Measurements from ENCODE around the gene KRT82. TPM values are rescaled to one million over a fixed set of nuclear protein-coding genes. Genes with fewer than 3 reads are reported as not detected.

The KRT82 gene
- total and polyA plus RNA-seq, 4 donors = not detected

DNA sequence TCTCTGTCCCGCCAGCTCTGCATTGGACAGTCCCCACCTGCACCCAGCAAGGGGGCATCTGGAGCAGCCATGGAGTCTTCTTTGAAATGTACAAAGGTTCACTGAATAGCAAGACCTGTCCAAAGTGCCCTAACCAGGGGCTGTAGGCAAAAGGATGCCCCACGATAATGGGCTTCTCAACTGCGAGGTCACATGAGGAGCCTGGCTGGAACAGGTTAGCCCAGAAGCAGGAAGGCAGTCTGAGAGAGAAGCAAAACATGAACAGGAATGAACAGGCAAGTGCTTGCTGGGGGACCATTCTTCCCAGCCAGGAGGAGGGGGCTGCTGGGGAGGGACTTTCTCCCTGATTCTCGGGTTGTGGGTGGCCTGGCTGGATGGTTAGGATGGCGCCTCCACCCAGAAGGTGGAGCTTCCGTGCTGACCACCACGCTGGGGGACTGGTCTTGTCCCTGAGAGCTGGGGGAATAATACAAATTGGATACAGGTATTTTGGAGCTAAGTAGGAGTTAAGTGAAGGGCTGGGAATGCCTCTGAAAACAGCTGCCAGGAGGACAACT, 46.0 kb downstream of the KRT82 start:
- ATAC-seq (ENCODE audit: insufficient read depth, low FRiP score) = no peak

DNA sequence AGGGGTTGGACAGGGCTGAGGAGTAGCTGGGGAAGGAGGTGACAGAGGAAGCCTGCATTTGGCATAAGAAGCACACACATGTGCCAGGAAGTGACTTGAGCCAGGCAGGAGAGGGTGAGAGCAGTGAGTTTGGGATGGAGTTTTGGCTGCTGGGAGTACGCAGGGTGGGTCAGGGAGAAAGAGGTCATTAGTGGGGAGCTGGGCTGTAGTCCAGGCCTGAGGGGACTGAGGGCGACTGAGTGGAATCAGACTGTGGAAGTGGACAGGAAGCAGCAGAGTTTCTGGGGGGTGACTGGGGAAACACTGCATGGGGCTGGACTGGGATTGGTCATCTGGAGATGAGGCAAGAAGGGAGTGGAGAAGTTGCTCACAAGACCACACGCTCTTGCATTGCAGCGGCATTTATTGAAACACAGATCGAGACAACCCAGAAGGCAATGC, 46.5 kb downstream of the KRT82 start:
- DNase-seq = peak; percentile 68 to 87 (median 74)
- TF ChIP-seq, protein P1, sequence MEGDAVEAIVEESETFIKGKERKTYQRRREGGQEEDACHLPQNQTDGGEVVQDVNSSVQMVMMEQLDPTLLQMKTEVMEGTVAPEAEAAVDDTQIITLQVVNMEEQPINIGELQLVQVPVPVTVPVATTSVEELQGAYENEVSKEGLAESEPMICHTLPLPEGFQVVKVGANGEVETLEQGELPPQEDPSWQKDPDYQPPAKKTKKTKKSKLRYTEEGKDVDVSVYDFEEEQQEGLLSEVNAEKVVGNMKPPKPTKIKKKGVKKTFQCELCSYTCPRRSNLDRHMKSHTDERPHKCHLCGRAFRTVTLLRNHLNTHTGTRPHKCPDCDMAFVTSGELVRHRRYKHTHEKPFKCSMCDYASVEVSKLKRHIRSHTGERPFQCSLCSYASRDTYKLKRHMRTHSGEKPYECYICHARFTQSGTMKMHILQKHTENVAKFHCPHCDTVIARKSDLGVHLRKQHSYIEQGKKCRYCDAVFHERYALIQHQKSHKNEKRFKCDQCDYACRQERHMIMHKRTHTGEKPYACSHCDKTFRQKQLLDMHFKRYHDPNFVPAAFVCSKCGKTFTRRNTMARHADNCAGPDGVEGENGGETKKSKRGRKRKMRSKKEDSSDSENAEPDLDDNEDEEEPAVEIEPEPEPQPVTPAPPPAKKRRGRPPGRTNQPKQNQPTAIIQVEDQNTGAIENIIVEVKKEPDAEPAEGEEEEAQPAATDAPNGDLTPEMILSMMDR (IDR thresholded peaks at IDR 0.05; ENCODE audit: control extremely low read depth, extremely low read depth) = no peak
- 61 to 70% methylated on average over 5 of the region's 5 CpGs for WGBS, 2 donors
- peaks cover 0 to 3% (median 2%) of the 10 kb centered on the region in 3 donors for H3K27me3 ChIP-seq (ENCODE audit: control insufficient read depth in 3 of 3, insufficient read depth in 3 of 3, low read length in 2 of 3)
- no peak overlapping the region for H3K27ac ChIP-seq (ENCODE audit: low read depth in 1 of 2, low read length in 1 of 2)
- no peak overlapping the region for H3K9ac ChIP-seq (ENCODE audit: insufficient read depth in 1 of 2, low read length in 2 of 2)
- no peaks in the 10 kb centered on the region for H3K36me3 ChIP-seq (ENCODE audit: control insufficient read depth in 4 of 4, insufficient read depth in 4 of 4, low read length in 4 of 4)
- no peak overlapping the region for H3K4me3 ChIP-seq
- H3K9me3 ChIP-seq (ENCODE audit: control insufficient read depth in 4 of 4, insufficient read depth in 3 of 4, low read length in 3 of 4) = no peaks in the 10 kb centered on the region
- peaks cover 0 to 16% (median 0%) of the 10 kb centered on the region in 5 donors for H3K4me1 ChIP-seq (ENCODE audit: control insufficient read depth in 5 of 5, insufficient read depth in 5 of 5, low read length in 5 of 5)
- no peak for ATAC-seq (ENCODE audit: insufficient read depth, low FRiP score)

More for the DNA sequence above, 46.0 kb downstream of the KRT82 start:
- Histone ChIP-seq H3K4me3 (no peak overlapping the region), H3K36me3 (ENCODE audit: control insufficient read depth in 4 of 4, insufficient read depth in 4 of 4, low read length in 4 of 4) (no peaks in the 10 kb centered on the region), H3K9me3 (ENCODE audit: control insufficient read depth in 4 of 4, insufficient read depth in 3 of 4, low read length in 3 of 4) (no peaks in the 10 kb centered on the region), H3K9ac (ENCODE audit: insufficient read depth in 1 of 2, low read length in 2 of 2) (no peak overlapping the region), H3K27me3 (ENCODE audit: control insufficient read depth in 3 of 3, insufficient read depth in 3 of 3, low read length in 2 of 3) (peaks cover 0 to 3% (median 2%) of the 10 kb centered on the region in 3 donors), H3K4me1 (ENCODE audit: control insufficient read depth in 5 of 5, insufficient read depth in 5 of 5, low read length in 5 of 5) (peaks cover 0 to 16% (median 0%) of the 10 kb centered on the region in 5 donors), H3K27ac (ENCODE audit: low read depth in 1 of 2, low read length in 1 of 2) (no peak overlapping the region)
- TF ChIP-seq, protein P1 (IDR thresholded peaks at IDR 0.05; ENCODE audit: control extremely low read depth, extremely low read depth) = no peak
- no peak for DNase-seq
- WGBS, 2 donors = 81 to 83% methylated on average over 7 of the region's 7 CpGs

DNA sequence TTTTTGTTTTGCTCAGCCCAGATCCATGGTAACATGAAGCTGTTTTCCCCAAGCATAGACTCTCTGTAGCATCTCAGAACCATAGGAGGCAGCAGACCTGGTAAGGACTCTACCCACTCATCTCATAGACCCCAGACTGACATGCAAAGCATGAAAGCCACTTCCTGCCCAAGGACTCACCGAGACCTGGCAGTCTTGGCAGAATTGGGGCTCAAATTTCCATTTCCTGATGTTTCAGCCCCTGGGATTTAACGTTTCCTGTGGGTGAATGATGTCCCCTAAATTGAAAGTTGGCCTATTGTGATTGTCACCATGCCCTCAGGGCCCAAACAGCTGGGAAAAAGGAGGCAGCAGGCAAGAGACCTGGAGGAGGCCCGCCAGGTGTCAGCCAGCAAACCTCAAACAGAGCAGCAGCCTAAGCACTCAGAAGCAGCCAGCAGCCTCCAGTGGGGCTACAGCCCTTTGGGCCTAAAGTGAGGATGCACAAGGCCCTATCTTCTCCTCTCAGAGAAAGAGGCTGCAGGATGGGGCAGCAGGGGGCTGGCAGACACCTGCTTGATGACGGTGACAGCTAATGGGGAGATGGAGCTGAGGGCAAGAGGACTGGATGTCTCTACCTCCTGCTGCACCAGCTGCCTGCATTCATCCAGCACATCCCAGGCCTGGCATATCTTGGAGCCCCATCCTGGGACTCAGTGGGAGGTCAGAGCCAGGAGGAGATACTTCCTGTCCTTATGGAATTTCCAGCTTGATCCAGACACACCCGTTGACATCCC, 47.4 kb downstream of the KRT82 start:
- Histone ChIP-seq H3K9me3 (ENCODE audit: control insufficient read depth in 4 of 4, insufficient read depth in 3 of 4, low read length in 3 of 4) (no peaks in the 10 kb centered on the region), H3K4me1 (ENCODE audit: control insufficient read depth in 5 of 5, insufficient read depth in 5 of 5, low read length in 5 of 5) (peaks cover 0 to 16% (median 1%) of the 10 kb centered on the region in 5 donors), H3K27ac (ENCODE audit: low read depth in 1 of 2, low read length in 1 of 2) (no peak overlapping the region), H3K4me3 (no peak overlapping the region), H3K36me3 (ENCODE audit: control insufficient read depth in 4 of 4, insufficient read depth in 4 of 4, low read length in 4 of 4) (no peaks in the 10 kb centered on the region), H3K27me3 (ENCODE audit: control insufficient read depth in 3 of 3, insufficient read depth in 3 of 3, low read length in 2 of 3) (peaks cover 0 to 2% (median 0%) of the 10 kb centered on the region in 3 donors), H3K9ac (ENCODE audit: insufficient read depth in 1 of 2, low read length in 2 of 2) (no peak overlapping the region)
- DNase-seq (peak in 2 of 3 donors; percentile 27 to 43), ATAC-seq (ENCODE audit: insufficient read depth, low FRiP score) (no peak)
- 56 to 66% methylated on average over 5 of the region's 5 CpGs for WGBS, 2 donors
- TF ChIP-seq, protein P1 (IDR thresholded peaks at IDR 0.05; ENCODE audit: control extremely low read depth, extremely low read depth) = no peak

Data from lung (tissue), 12 donors.